Right ventricle myocardium superior (tissue), 1 donor: Measurements from ENCODE around the gene LRMDA. TPM values are rescaled to one million over a fixed set of nuclear protein-coding genes. Genes with fewer than 3 reads are reported as not detected.
A peak's percentile ranks its signal among the peaks of the same experiment; 100 is the strongest.

Source experiments
- ATAC-seq: fragments of 200-7000 bp; cut with Tn5 transposase; one replicate; pipeline ENCODE4 v1.9.1; 2020; ENCODE audit warnings: mild to moderate bottlenecking; ENCODE audit not compliant: poor library complexity
- DNase-seq: peaks from one replicate; pipeline ENCODE4 v3.0.0-alpha.2; 2020
- intact Hi-C: fragments of 100-400 bp; cut with DNase I; formaldehyde crosslinking; loops from one replicate; pipeline ENCODE4 v1.11.2; 2022
- total RNA-seq: library from RNA; stranded (reverse); fragmentation: NEBNext Ultra II Directional; extraction: Animal tissue kit (Norgen Biotek cat#: 25700); gene quantifications from one replicate; pipeline ENCODE4 v1.2.1, GENCODE V29; 2021
- donor health status: DM: no; HTN: yes; CAD: no; lungs with severe emphysema.

The LRMDA gene
- total RNA-seq, 1 donor from 2014 or later: 26.3 TPM

DNA sequence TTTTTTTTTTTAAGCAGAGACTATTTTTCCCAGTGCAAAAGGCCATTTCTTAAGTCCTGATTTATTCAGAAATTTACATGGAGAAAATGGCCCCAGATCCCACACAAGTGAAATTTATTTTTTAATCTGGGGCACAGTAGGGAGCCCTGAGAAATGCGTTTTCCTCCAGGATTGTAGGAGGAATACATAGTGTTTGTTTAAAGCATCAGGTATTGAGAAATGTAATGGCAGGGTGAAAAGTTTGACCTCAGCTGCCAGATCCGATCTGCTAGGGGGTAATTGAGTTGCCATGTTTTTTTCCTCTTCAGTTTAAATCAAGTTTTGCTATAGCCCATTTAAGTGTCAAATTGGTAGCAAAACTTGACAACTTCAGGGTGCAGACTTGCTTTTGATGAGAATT lies 110.0 kb downstream of the LRMDA start:
- intact Hi-C loops: no loop called here
- ATAC-seq (no peak), DNase-seq (no peak)

DNA sequence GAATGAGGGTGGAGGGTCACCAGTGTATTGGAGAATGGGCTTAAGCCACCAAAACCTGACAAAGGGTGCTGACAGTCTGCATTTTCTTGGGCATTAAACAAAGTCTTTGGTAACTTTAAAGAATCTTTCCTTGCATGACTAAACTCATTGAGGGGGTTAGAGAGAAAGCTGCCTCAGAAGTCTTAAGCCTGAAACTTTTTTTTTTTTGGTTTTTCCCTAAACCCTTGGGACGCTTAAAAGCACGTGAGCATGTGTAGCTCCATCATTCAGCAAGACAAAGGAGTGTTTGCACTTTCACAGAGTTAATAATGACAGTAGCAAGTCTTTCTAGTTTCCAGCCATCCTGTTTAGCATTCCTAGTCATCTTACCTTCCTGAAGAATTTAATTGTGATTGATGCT lies 110.7 kb downstream of the LRMDA start:
- DNase-seq (no peak), ATAC-seq (no peak)
- intact Hi-C loops: no loop called here

DNA sequence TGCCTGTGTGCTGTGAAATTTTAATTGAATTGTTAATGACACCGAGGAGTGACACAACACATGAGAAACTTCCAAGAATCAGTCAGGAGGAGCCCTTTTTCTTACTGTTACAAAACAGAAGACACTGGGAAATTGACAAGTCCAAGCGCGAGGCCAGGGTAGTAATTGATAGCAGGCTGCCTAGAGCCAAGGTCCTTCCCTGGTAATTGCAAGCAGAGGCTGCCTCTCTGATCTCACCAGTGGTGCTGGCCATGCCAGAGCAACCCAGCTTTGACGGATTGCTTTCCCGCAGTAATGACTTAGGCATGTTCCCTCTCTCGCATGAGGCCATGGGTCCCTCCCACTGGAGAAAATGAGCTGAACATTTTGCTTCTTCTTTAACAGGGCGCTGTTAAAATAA lies 111.5 kb downstream of the LRMDA start:
- DNase-seq (peak; percentile 41), ATAC-seq (no peak)
- intact Hi-C loops: no loop called here

DNA sequence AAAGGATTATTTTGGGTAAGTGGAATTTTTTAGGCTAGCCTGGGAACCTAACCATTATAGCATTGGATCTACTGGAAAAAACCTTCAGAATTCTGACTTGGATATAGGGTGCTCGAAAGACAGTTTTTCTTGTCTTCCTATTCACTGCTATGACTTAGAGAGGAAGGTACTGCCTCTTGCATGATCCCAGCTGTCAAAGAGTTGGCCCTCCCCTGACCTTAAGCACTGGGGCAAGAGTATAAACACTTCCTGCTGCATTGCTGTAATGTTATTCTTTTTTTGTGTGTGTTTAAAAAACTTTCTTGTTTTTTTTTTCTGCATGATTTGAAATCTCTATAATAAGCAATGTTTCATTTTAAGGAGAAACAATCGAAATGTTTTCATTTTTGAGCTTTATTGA lies 113.0 kb downstream of the LRMDA start:
- ATAC-seq (peak; percentile 49), DNase-seq (no peak)
- intact Hi-C loops: no loop called here

DNA sequence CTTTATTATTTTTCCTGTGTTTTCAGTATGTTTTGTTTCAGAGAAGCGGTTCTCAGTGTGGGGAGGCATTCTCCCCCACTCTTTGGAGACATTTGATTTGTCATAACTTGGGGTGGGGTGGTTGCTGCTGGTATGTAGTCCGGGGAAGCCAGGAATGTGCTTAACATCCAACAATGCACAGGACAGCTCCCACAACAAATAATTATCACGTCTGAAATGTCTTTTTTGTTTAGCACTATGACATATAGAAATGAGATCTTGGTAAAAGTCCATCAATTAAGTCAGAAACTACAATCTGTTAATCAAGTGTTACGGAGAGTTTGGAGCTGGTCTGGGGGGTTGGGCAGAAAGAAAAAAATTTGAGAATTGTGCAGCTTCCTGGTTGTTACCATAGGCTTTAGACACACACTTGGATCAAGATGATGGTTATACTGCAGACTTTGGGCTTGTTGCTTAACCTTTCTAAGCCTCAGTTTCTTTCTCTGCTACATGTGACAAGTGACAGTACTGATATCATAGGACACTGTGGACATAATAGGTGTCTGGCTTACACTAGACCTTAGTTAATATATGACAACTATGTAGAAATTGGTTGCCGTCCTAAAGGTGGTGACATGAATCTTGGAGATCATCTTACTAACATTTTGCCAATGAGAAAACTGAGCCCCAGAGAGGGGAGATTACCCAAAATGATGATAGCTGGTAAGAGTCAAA lies 113.7 kb downstream of the LRMDA start:
- intact Hi-C loops: loop anchor here (5.0 kb wide), 1 partner anchor 133 kb away; no protein-coding TSS in a partner anchor

DNA sequence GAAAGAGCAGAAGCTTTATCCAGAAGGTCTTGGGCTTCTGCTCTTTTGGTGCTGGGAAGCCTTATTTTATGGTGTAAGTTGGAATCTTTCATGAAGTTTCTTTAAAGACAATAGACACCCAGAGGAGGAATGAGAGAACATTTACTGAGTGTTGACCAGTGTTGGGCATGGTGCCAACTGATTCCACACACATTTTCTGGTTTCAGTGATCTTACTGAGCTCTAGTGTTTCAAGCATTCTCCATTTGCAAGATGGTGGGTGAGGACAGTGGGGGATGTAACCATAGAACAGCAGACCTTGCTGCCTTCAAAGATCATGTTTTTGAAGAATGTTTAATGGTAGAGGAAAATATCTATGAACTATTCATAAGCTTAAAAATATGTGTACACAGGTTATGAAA lies 114.6 kb downstream of the LRMDA start:
- ATAC-seq: no peak
- DNase-seq: no peak
- intact Hi-C loops: loop anchor here (5.0 kb wide), 1 partner anchor 134 kb away; no protein-coding TSS in a partner anchor

More for the DNA sequence above, 113.7 kb downstream of the LRMDA start:
- ATAC-seq (no peak), DNase-seq (no peak)

DNA sequence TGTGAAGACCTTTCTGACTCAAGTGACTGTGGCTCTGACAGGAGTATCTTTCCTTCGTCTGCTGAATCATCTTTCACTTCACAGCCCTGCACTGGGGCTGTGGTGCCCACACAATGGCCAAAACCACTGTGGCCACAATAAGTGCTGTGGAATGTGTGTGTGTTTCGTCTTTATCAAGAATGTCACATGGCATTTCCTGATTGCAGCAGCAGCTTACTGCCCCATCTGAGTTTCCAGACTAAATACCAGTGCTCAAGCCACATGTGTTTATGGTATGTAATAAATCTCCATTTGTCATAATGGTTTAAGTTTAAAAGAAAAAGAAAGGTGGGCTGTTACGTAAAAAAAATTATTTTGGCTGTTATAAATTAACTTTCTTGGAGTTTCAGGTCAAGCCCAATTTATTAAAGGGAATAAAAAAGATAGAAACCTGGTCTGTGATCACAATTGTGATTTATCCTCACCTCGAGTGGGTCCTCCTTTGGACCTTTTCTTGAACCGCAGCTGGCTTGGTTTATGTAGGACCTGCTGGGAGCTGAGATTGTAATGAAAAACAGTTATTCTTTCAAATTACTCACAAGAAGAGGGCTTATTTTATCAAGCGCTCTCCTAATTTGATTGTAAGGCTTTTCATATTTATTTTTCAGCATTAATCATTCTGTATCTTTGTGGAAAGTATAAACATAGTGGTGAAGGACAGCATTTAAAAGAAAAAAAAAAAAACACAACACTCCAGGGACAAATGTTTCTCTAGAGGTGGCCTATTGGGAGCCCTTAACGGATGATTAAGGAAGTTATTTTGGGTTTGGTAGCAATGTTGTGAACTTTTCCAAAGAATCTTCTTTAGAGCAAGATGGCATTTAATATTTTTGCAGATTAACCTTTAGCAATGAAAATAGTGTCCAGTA lies 116.2 kb downstream of the LRMDA start:
- intact Hi-C loops: loop anchor here (5.0 kb wide), 1 partner anchor 135 kb away; no protein-coding TSS in a partner anchor
- DNase-seq (no peak), ATAC-seq (no peak)

DNA sequence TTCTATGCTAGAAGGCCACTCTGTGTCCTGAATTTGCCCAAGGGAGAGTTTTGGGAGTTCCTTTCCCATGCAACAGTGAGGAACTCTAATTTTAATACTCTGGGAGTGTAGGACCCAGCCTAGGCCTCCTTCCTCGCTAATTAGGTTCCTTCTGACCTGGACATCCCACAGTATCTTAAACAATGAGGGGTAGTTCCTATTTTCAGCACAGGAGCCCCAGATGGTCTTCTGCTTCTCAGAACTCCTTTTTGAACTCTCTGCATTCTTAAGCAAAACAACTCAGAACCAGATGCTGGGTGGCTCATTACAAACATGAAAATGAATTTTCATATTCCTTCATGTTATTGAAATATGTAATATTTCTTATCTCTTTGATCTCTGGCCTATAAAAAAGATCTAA lies 116.9 kb downstream of the LRMDA start:
- no peak for DNase-seq
- no peak for ATAC-seq
- intact Hi-C loops: loop anchor here (5.0 kb wide), 1 partner anchor 136 kb away; no protein-coding TSS in a partner anchor

DNA sequence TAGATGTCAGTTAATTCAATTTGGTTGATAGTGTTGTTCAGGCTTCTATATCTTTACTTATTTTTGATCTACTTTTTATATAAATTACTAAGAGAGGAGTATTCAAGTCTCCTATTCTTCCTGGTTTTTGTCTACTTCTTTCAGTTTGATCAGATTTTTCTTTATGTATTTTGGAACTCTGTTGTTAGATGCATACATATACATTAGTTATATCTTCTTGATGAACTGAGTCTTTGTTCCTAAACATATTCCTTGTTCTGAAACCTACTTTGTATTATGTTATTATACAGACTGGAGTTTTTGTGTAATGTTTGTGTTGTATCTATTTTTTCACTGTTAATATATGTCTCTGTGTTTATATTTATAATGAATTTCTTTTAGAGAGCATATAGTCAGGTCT lies 118.8 kb downstream of the LRMDA start:
- ATAC-seq (no peak), DNase-seq (no peak)
- intact Hi-C loops: no loop called here

DNA sequence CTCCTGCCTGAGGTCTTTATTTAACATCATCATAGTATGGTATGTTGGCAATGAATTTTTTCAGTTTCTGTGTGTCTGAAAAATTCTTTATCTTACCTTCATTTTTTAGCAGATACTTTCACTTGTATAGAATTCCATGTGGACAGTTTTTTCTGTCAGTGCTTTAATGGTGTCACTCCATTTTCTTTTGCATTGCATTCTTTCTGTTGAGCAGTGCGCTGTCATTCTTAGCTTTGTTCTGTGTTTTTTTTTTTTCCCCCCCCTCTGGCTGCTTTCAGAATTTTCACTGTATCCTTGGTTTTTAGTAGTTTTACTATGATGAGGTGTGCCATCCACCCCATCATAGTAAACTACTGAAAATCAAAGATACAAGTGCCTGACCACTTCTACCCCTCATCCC lies 120.7 kb downstream of the LRMDA start:
- ATAC-seq (no peak), DNase-seq (no peak)
- intact Hi-C loops: no loop called here

DNA sequence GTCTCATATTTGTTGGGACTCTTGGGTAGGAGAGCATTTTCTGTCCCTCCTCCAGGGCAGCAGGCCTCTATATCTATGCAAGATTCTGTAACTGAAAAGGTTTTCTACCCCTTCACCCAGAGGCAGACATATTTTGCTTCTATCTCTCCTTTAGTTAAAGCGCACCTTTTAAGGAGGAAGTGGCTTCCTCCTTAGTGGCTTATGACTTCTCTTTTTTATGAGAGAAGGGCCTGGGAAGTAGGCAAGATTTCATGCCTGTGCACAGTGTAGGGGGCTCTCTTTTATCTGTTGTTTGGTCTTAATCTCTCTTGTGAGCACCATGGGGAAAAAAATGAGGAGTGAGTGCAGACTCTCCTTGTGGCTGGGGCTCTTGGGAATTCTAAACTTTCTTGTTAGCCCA lies 122.1 kb downstream of the LRMDA start:
- ATAC-seq (no peak), DNase-seq (no peak)
- intact Hi-C loops: no loop called here

DNA sequence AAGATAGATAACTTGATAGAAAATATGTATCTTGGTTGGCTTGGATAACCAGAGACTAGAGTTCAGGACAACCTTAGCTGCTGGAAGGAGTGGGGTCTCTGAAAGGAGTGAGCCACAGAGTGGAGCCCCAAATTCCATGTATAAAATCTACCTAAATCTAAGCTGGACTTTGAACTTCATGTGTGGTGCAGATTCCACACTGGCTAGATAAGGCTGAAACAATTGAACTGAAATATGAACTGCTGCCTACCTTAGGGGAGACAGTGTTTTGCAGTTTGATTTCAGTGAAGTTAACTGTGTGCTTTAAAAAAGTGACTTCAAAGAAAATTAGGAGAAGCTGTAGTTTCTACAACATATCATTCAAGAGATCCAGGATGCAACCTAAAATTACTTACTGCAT lies 123.9 kb downstream of the LRMDA start:
- intact Hi-C loops: no loop called here
- no peak for ATAC-seq

DNA sequence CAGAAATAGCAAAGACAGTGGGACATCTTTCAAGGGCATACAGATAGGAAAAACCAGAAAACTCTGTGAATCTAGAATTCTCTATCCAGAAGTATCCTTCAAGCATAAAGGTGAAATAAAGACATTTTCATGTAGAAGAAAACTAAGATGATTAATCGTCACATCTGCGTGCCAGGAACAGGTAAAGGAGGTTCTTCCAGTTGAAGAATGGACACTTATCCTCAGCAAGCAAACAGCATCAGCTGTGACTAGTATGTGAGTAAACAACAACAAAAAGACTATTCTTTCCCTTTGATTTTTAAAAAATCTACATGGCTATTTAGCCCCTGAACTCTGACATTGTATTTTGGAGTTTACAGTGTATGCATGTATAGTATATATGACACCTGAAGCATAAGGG lies 124.9 kb downstream of the LRMDA start:
- DNase-seq (no peak), ATAC-seq (no peak)
- intact Hi-C loops: no loop called here

More for the DNA sequence above, 123.9 kb downstream of the LRMDA start:
- no peak for DNase-seq

DNA sequence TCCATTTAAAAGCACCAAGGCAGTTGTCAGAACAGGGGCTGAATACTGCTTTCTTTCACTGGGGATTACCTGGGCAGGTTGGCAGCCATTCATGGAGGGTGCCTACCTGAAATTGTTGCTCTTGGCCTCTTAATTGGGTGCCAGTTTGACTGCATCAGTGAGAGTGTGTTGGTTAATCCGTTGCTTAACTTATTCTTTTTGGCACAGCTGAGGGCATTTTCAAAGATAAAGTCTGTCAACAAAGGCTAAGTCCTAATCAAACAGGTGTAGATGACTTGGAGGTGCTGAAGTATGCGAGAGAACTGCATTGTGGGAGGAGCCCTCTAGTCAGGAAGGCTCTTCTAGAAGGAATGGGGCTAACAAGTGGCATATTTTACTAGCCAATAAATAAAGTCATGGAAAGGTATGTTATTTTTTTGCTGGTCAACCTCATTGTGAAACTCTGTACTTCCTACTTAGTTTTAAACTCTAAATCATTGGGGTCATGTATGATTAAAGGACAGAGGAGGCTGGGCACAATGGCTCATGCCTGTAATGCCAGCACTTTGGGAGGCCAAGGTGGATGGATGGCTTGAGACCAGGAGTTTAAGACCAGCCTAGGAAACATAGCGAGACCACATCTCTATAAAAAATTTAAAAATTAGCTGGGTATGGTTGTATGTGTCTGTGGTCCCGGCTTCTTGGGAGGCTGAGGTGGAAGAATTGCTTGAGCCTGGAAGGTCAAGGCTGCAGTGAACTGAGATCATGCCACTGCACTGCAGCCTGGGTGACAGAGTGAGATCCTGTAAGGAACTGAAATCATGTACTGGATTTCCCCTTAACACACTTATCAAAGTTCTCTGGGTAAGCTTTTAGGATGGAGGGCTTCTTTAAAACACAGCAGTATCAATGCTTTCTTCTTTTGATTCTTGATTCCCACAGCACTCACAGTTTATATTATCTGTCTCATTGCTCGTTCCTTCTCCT lies 134.1 kb downstream of the LRMDA start:
- no peak for DNase-seq
- intact Hi-C loops: no loop called here
- ATAC-seq: no peak

DNA sequence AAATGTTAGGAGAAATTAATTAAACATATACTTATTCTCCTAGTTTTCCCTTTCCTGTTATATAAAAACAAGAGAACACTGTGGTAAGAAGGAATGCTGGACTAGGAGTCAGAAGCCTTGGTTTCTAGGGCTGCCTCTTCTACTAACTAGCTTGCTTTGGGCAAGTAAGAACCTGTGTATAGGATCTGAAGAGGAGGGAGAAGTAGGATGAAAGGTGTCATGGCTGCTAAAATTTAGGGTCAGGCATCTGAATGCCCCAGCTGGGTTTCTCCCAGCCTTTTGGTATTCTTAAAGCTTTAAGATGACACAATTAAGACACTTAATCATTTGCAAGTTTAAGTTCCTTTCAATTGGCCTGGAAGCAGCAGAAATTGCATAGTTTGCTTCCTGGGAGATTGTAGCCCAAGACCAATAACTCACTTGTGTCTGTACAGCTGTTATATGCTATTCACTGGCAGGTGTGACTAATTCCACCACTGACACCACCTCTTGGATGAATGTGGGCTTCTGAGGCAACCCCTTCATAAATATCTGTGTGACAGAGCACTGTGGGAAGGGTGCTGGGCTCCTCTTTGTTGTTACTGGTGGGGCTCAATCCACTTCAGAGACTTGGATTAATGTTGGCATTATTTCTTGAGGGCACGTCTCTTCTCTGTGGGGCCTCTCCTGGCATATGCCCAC lies 137.2 kb downstream of the LRMDA start:
- intact Hi-C loops: no loop called here
- ATAC-seq (no peak), DNase-seq (no peak)

DNA sequence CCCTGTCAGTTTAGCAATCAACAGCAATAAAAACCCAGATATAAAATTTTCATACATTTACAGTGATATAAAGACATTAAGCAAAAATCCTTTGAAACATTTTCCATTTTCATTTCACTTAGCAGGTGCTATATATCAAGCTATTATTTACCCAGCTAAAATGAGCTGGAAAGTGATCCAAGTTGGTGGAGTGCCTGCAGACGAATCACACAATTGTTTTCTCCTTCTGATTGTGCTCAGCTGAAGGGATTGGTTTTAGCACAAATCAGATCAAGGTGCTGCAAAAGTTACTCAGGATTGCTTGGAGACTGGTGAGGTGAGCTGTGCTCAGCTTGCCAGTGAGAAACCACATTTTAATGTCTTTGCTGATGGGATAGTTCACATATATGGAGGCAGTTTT lies 138.1 kb downstream of the LRMDA start:
- DNase-seq (no peak), ATAC-seq (no peak)
- intact Hi-C loops: no loop called here

DNA sequence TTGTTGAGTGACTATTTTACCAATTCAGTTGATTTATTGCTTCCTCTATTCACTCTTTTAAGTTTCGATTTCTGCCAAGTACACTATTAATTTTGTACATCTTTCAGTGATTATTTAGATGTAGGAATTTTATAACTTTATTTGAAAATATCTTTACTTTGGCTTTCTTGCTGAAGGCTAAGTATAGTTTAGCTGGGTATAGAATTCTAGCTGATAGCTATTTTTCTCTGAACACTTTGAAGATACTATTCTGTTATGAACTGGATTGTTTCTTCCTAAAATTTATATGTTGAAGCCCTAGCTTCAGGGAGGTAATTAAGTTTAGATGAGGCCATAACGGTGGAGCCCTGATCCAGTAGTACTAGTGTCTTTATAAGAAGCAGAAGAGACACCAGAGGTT lies 141.1 kb downstream of the LRMDA start:
- no peak for DNase-seq
- ATAC-seq: no peak
- intact Hi-C loops: no loop called here

DNA sequence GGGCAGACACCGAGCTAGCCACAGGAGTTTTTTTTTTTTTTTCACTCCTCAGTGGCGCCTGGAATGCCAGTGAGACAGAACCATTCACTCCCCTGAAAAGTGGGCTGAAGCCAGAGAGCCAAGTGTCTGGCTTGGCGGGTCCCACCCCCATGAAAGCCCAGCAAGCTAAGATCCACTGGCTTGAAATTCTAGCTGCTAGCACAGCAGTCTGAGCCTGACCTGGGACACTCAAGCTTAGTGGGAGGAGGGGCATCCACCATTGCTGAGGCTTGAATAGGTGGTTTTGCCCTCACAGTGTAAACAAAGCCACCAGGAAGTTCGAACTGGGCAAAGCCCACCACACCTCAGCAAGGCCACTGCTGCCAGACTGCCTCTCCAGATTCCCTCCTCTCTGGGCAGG lies 144.5 kb downstream of the LRMDA start:
- ATAC-seq (no peak), DNase-seq (no peak)
- intact Hi-C loops: no loop called here
